ENCODE data around the gene PRPF18.
A peak's percentile ranks its signal among the peaks of the same experiment; 100 is the strongest.

DNA sequence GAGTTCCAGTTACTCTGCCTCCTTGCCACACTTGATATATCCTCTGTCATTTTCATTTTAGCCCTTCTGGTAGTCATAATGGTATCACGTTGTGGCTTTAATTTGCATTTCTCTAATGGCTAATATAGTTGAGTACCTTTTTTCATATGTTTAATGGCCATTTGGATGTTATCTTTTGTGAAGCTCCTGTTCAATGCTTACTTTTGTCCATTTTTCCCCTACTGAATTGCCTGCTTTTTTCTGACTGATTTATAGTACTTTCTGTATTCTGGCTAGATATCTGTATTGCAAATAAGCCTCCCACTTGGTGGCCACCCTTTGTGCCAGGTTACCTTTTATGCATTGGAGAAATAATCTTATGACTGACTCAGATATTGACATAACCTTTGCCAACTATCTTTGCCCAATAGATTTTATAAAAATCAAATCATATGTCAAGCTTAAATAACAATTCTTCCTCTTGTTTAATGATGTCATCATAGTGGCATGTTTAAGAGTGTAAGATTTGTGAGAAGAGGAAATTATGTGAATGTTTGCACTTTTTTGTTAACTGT is 50.6 kb downstream of the PRPF18 start:
- peak; percentile 87 for TF ChIP-seq ISL1 (CRISPR knock-in tag; IDR thresholded peaks at IDR 0.05)
- no peak for TF ChIP-seq TCF4 (CRISPR knock-in tag; IDR thresholded peaks at IDR 0.05; ENCODE audit: borderline replicate concordance)
- TF ChIP-seq, protein P1, sequence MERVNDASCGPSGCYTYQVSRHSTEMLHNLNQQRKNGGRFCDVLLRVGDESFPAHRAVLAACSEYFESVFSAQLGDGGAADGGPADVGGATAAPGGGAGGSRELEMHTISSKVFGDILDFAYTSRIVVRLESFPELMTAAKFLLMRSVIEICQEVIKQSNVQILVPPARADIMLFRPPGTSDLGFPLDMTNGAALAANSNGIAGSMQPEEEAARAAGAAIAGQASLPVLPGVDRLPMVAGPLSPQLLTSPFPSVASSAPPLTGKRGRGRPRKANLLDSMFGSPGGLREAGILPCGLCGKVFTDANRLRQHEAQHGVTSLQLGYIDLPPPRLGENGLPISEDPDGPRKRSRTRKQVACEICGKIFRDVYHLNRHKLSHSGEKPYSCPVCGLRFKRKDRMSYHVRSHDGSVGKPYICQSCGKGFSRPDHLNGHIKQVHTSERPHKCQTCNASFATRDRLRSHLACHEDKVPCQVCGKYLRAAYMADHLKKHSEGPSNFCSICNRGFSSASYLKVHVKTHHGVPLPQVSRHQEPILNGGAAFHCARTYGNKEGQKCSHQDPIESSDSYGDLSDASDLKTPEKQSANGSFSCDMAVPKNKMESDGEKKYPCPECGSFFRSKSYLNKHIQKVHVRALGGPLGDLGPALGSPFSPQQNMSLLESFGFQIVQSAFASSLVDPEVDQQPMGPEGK (CRISPR knock-in tag; IDR thresholded peaks at IDR 0.05; ENCODE audit: borderline replicate concordance) = no peak
- TF ChIP-seq ZFP3 (CRISPR knock-in tag; IDR thresholded peaks at IDR 0.05) = no peak
- TF ChIP-seq RARB (CRISPR knock-in tag; IDR thresholded peaks at IDR 0.05) = no peak
- no peak for TF ChIP-seq ARNTL (CRISPR knock-in tag; IDR thresholded peaks at IDR 0.05; ENCODE audit: borderline replicate concordance, low read depth)
- no peak for TF ChIP-seq ZNF70 (CRISPR knock-in tag; IDR thresholded peaks at IDR 0.05)
- TF ChIP-seq, protein P2, sequence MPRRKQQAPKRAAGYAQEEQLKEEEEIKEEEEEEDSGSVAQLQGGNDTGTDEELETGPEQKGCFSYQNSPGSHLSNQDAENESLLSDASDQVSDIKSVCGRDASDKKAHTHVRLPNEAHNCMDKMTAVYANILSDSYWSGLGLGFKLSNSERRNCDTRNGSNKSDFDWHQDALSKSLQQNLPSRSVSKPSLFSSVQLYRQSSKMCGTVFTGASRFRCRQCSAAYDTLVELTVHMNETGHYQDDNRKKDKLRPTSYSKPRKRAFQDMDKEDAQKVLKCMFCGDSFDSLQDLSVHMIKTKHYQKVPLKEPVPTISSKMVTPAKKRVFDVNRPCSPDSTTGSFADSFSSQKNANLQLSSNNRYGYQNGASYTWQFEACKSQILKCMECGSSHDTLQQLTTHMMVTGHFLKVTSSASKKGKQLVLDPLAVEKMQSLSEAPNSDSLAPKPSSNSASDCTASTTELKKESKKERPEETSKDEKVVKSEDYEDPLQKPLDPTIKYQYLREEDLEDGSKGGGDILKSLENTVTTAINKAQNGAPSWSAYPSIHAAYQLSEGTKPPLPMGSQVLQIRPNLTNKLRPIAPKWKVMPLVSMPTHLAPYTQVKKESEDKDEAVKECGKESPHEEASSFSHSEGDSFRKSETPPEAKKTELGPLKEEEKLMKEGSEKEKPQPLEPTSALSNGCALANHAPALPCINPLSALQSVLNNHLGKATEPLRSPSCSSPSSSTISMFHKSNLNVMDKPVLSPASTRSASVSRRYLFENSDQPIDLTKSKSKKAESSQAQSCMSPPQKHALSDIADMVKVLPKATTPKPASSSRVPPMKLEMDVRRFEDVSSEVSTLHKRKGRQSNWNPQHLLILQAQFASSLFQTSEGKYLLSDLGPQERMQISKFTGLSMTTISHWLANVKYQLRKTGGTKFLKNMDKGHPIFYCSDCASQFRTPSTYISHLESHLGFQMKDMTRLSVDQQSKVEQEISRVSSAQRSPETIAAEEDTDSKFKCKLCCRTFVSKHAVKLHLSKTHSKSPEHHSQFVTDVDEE (CRISPR knock-in tag; IDR thresholded peaks at IDR 0.05) = no peak
- TF ChIP-seq ESRRG (CRISPR knock-in tag; IDR thresholded peaks at IDR 0.05) = no peak

Measured in SK-N-SH treated with all-trans-retinoic acid at 6 μM for 48 hours (cell line).